GM12878 (cell line): Measurements from ENCODE around the gene NEAT1. TPM values are rescaled to one million over a fixed set of nuclear protein-coding genes. Genes with fewer than 3 reads are reported as not detected.
A peak's percentile ranks its signal among the peaks of the same experiment; 100 is the strongest.

Experiments
- ATF7 ChIP-seq: fragments of 450-650 bp; IDR thresholded peaks from 2 replicates; pipeline ENCODE4 v1.6.1; 2016; ENCODE audit warnings: low read depth, mild to moderate bottlenecking
- BCLAF1 ChIP-seq: fragments of 450-650 bp; IDR thresholded peaks from 2 replicates; pipeline ENCODE4 v1.6.1; 2017; ENCODE audit warnings: antibody characterized with exemption, mild to moderate bottlenecking, moderate library complexity
- BRCA1 ChIP-seq: IDR thresholded peaks from 2 replicates; pipeline ENCODE4 v1.6.1; 2011; ENCODE audit warnings: low read depth, low read length, improper control_type of control experiment
- CHD2 ChIP-seq: IDR thresholded peaks from 2 replicates; pipeline ENCODE4 v1.6.1; 2011; ENCODE audit warnings: low read depth, low read length, improper control_type of control experiment, borderline replicate concordance
- E2F4 ChIP-seq: IDR thresholded peaks from 2 replicates; pipeline ENCODE4 v1.6.1; 2012; ENCODE audit warnings: low read depth, low read length, improper control_type of control experiment
- HDAC6 ChIP-seq: fragments of 200-600 bp; sonication (generic); IDR thresholded peaks from one replicate; pipeline ENCODE4 v1.8.0; 2017; ENCODE audit warnings: antibody characterized with exemption; ENCODE audit not compliant: unreplicated experiment
- IKZF2 ChIP-seq, 2 experiments: fragments of 450-650 bp; IDR thresholded peaks; 2 replicates each; pipeline ENCODE4 v1.6.1; 2017; ENCODE audit warnings: mild to moderate bottlenecking in 2 of 2, moderate library complexity in 2 of 2
- MAX ChIP-seq: IDR thresholded peaks from 2 replicates; pipeline ENCODE4 v1.6.1; 2012; ENCODE audit warnings: low read depth, low read length, improper control_type of control experiment
- MEF2A ChIP-seq: IDR thresholded peaks from 2 replicates; pipeline ENCODE4 v1.6.1; 2011; ENCODE audit warnings: low read depth, mild to moderate bottlenecking, low read length, moderate library complexity; ENCODE audit not compliant: insufficient read depth
- NFXL1 ChIP-seq: fragments of 450-650 bp; IDR thresholded peaks from 2 replicates; pipeline ENCODE4 v1.6.1; 2017; ENCODE audit warnings: antibody characterized with exemption, mild to moderate bottlenecking, borderline replicate concordance
- RAD21 ChIP-seq: IDR thresholded peaks from 2 replicates; pipeline ENCODE4 v1.6.1; 2011; ENCODE audit warnings: mild to moderate bottlenecking, low read depth, low read length, moderate library complexity; ENCODE audit not compliant: insufficient read depth
- RAD51 ChIP-seq: fragments of 450-650 bp; IDR thresholded peaks from 2 replicates; pipeline ENCODE4 v1.6.1; 2016; ENCODE audit warnings: moderate library complexity, mild to moderate bottlenecking, inconsistent platforms
- RBBP5 ChIP-seq: fragments of 200-600 bp; sonication (generic); conservative IDR thresholded peaks from 2 replicates; pipeline ENCODE4 v1.6.1; 2016
- RCOR1 ChIP-seq: conservative IDR thresholded peaks from 2 replicates; pipeline ENCODE4 v1.6.1; 2012; ENCODE audit warnings: low read depth, low read length, improper control_type of control experiment
- RELA ChIP-seq: fragments of 450-650 bp; IDR thresholded peaks from 2 replicates; pipeline ENCODE4 v1.8.0; 2014; ENCODE audit warnings: borderline replicate concordance; ENCODE audit not compliant: partially characterized antibody
- RFX5 ChIP-seq: IDR thresholded peaks from 2 replicates; pipeline ENCODE4 v1.6.1; 2011; ENCODE audit warnings: low read depth, low read length, improper control_type of control experiment
- STAT3 ChIP-seq: IDR thresholded peaks from 2 replicates; pipeline ENCODE4 v1.6.1; 2011; ENCODE audit warnings: low read depth, low read length, improper control_type of control experiment
- TAF1 ChIP-seq: IDR thresholded peaks from 2 replicates; pipeline ENCODE4 v1.6.1; 2011; ENCODE audit warnings: mild to moderate bottlenecking, low read depth, low read length, borderline replicate concordance
- TARDBP ChIP-seq: IDR thresholded peaks from 2 replicates; pipeline ENCODE4 v1.6.1; 2016; ENCODE audit warnings: borderline replicate concordance
- ZBTB11 ChIP-seq: fragments of 450-650 bp; formaldehyde crosslinking; IDR thresholded peaks from 2 replicates; pipeline ENCODE4 v1.5.0; 2022; ENCODE audit warnings: mild to moderate bottlenecking, missing genetic modification characterization
- ZNF207 ChIP-seq: fragments of 450-650 bp; IDR thresholded peaks from 2 replicates; pipeline ENCODE4 v1.6.1; 2014; ENCODE audit warnings: antibody characterized with exemption, mild to moderate bottlenecking, borderline replicate concordance
- ZNF384 ChIP-seq: IDR thresholded peaks from 2 replicates; pipeline ENCODE4 v1.6.1; 2012; ENCODE audit warnings: low read depth, mild to moderate bottlenecking, low read length, improper control_type of control experiment, borderline replicate concordance
- ZZZ3 ChIP-seq: IDR thresholded peaks from 2 replicates; pipeline ENCODE4 v1.6.1; 2011; ENCODE audit warnings: low read depth; ENCODE audit not compliant: control insufficient read depth, insufficient read length
- polyA plus RNA-seq, 11 experiments: library from polyadenylated mRNA; depleted of rRNA in 4 of 11; unstranded in 6 of 11; stranded (reverse) in 5 of 11; fragments of >200 nt; fragmentation: Nextera tagmentation in 4 of 11; fragmentation: Illumina TruSeq in 1 of 11; extraction: Ambion mirVana in 4 of 11; extraction: Trizol in 1 of 11; gene quantifications; 1 replicate in 1 of 11; 2 replicates in 10 of 11; pipeline versions ENCODE4 v1.2.1 to v1.2.3, GENCODE V29; 2011 to 2016; ENCODE audit warnings: inconsistent platforms in 2 of 11, missing spikeins in 2 of 11, low read depth in 1 of 11
- total RNA-seq, 4 experiments: library from RNA; depleted of rRNA in 3 of 4; stranded (reverse); fragments of >200 nt in 3 of 4; fragmentation: Illumina TruSeq in 1 of 4; extraction: Trizol in 1 of 4; gene quantifications; 2 replicates each; pipeline versions ENCODE4 v1.2.1 to v1.2.3, GENCODE V29; 2013 to 2021

NEAT1 gene
- total and polyA plus RNA-seq, 10 of the 15 experiments (the other 5 are each of a cell fraction or from before 2014, with no cell fraction given) = 13.6 to 328 (median 69.4) TPM

DNA sequence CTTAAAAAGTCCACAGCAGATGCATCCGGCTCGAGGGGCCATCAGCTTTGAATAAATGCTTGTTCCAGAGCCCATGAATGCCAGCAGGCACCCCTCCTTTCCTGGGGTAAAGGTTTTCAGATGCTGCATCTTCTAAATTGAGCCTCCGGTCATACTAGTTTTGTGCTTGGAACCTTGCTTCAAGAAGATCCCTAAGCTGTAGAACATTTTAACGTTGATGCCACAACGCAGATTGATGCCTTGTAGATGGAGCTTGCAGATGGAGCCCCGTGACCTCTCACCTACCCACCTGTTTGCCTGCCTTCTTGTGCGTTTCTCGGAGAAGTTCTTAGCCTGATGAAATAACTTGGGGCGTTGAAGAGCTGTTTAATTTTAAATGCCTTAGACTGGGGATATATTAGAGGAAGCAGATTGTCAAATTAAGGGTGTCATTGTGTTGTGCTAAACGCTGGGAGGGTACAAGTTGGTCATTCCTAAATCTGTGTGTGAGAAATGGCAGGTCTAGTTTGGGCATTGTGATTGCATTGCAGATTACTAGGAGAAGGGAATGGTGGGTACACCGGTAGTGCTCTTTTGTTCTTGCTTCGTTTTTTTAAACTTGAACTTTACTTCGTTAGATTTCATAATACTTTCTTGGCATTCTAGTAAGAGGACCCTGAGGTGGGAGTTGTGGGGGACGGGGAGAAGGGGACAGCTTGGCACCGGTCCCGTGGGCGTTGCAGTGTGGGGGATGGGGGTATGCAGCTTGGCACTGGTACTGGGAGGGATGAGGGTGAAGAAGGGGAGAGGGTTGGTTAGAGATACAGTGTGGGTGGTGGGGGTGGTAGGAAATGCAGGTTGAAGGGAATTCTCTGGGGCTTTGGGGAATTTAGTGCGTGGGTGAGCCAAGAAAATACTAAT, 1.9 kb downstream of the NEAT1 start (continued):
- TF ChIP-seq TAF1 (0 out of 2 replicates have a peak, but pooled peaks have one; percentile 13), BCLAF1 (no peak), RELA (peak; percentile 20), CHD2 (0 out of 2 replicates have a peak, but pooled peaks have one; percentile 41), ZZZ3 (no peak), ZBTB11 (CRISPR knock-in tag) (peak; percentile 27; the same call in 1 of the 2 replicates), STAT3 (no peak), NFXL1 (no peak), ZNF384 (no peak), TARDBP (no peak), ZNF207 (no peak), RBBP5 (no peak), ATF7 (no peak), RCOR1 (no peak; the same call in 1 of the 2 replicates), BRCA1 (no peak), E2F4 (no peak), RAD51 (no peak), IKZF2 (IDR thresholded peaks at IDR 0.05) (peak; percentile 41 to 52; a peak in 2 of 4 replicates), HDAC6 (no peak), RFX5 (no peak), MEF2A (0 out of 2 replicates have a peak, but pooled peaks have one; percentile 21), RAD21 (no peak), MAX (no peak; the same call in 1 of the 2 replicates)
